Measurements from ENCODE around the gene EFNA4.
"Not testable (repeated sequence)": the region's sequence is repeated elsewhere in the genome, so short reads cannot be mapped to it uniquely, and the experiment has no call there.

The EFNA4 gene

DNA sequence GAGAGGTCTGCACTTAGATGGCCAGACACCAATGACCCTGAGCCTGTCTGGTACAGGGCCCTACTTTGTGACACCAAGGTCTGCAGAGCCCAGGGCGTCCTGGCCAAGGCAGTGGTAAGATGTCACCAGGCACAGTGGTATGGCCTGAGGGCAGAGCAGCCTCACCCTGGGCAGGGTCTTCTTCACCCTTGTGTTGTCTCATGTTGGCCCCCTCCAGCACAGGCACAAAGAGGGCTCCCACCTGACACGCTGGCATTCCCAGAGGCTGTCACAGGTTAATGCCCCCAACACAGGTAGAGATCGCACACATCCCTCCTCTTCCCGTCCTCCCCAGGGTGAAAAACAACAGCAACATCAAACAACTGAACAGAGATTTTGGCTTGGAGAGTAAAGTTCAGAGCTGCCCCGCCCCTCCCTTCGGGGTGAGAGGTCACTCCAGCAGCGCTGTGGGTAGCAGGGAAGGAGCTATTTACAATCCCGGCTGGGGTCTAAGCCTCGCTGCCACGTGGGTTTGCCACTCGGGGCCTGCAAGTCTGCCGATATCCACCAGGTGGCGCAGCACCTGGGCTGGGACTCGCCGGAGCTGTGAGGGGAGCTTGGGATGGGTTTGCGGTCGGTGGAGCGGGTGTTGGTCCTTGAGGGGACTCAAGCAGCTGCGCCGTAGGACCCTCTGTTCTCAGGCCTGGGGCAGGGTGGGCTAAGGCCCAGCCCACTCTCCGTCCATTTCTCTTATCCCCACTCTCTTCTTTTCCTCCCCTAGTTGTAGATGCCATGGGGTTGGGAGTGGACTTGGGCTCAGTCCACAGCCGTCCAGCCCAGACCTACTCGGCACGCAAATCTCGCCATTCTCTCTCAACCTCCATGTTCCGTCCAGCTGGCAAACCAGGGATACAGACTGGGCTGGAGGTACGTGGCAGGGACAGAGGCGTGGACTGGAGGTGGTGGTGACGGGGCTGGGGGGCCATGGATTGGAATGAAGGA is 27.8 kb downstream of the EFNA4 start:
- peak; percentile 30 for DNase-seq

DNA sequence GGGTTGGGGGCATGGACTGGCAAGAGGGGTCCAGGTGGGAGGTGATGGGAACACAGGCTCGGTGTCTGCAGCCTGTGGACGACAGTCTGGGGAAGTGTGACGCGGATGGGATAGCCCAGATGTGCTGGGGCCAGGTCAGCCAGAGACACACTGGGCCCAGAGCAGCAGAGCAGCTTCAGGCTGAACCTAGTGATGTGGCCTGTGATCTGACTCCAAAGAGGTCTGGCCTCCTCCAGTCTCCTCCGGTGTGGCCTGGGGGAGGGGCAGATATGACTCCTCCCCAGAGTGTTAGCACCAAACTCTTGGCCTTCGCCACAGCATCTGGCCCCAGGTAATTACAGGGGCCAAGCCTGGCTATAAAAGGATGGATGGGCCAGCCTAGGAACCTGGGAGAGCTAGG is 28.6 kb downstream of the EFNA4 start:
- no peak for DNase-seq

DNA sequence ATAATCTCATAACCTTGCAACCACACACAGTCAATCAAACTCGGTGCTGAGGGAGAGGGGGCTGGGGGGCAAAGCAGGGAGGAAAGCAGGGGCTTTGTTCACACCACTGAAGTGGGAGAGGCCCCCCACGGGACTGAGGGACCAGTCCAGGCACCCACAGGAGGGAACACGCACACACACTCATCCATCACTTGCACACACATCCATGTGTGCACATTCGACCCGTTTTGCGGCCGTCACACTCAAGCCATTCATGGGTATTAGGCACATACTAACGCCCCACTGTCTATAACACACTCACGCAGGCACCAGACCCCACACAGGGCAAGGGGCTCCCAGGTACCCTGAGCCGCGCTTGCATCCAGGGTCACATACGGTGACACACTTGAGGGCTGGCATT is 29.1 kb downstream of the EFNA4 start:
- no peak for DNase-seq

DNA sequence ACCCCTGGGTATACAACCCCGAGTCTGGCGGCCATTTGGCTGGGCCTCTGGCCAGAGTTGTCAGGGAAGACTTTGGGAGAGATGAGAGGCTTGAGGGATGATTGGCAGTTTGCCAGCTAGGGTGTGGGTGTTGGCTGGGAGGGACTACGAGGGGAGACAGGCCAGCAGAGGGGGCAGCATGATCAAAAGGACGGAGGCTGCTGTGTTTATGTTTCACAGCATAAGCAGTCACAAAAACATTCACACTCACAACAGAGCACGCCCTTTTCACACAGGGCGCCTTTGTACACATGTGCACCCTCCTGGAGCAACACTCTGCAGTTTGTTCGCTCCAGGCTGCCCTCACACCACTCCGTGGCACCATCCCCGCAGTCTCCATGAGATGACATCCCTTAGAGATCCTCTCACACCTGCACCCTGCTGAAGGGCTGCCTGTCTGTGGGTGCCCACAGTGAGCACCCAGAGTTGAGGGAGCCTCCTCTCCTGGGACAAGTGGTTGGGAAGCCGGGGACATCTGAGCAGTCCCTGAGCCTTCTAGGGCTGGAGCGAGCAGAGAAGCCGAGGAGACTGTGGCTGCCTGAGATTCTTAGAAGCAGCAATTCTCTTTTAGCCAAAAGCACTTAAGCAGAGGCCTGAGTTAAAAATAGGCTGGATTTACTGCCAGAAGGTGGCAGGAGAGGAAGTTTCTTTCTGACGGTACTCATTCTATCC is 30.5 kb downstream of the EFNA4 start:
- peak; percentile 62 for DNase-seq

DNA sequence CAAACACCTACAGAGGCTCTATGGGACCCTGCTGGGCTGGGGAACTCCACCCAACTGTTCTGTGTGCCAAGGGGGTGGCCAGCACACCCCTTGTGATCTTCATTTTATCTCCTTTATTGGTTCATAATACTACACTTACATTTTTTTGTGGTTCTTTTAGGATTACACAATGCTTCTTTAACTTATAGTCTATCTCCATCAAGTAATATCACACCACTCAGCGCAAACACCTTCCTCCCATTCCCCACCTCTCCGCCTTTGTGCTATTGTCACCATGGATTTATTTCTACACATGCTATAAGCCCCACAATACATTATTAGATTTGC is 31.0 kb downstream of the EFNA4 start:
- DNase-seq, result no peak

DNA sequence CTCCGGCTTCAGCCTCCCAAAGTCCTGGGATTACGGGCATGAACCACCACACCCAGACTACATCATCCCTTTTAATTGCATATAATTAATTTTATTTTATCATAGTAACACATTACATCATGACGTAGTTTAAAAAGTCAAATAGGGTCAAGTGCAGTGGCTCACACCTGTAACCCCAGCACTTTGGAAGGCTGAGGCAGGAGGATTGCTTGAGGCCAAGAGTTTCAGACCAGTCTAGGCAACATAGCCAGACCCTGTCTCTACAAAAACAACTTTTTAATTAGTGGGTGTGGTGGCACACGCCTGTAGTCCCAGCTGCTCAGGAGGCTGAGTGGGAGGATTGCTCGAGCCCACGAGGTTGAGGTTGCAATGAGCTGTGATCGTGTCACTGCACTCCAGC is 35.8 kb downstream of the EFNA4 start:
- no peak for DNase-seq

DNA sequence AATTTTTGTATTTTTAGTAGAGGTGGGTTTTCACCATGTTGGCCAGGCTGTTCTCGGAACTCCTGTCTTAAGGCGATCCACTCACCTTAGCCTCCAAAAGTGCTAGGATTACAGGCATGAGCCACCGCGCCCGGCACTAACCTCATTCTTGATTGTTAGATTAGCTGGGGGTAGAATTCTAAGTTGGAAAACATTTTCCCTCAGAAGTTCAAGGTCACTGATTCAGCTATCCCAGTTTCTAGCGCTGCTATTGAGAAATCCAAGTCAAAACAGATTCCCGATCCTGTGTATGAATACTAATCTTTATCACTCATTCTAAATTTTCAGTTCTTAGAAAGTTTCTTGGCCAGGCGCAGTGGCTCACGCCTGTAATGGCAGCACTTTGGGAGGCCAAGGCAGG is 39.8 kb downstream of the EFNA4 start:
- no peak for DNase-seq

DNA sequence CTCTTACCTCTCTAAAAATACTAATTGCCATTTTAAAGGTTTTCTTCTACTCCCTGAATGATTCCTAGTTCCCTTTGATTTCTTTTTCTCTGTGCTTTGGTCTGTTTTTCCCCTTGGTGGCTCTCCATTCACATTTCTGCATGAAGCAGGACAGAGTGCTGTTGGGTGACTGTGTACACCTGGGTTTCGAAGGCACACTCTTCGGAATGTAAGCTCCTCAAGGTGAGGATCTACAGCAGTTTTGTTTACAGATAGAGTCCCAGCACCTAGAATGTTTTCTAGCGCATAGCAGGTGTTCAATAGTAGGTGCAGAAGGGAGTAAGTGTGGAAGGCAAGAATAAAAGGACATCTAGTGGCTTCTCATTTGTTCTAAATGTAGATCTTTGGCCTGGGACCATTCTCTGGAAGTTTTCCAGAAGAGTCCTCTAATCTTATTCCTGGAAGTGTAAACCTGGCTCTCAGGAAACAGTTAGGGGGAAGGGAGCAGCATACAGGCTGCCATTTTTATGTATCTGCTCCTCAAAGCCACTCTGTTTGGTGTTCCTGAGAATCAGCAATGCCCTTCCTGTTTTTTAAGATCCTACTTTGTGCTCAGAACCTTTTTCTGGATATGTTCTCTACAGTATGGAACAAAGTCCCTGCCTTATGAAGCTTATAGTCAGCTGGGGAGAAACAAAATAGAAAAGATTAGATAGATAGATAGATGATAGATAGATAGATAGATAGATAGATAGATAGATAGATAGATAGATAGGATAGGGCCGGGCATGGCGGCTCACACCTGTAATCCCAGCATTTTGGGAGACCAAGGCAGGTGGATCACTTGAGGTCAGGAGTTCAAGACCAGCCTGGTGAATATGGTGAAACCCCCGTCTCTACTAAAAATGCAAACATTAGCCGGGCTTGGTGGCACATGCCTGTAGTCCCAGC is 41.3 kb downstream of the EFNA4 start:
- DNase-seq, result no peak

DNA sequence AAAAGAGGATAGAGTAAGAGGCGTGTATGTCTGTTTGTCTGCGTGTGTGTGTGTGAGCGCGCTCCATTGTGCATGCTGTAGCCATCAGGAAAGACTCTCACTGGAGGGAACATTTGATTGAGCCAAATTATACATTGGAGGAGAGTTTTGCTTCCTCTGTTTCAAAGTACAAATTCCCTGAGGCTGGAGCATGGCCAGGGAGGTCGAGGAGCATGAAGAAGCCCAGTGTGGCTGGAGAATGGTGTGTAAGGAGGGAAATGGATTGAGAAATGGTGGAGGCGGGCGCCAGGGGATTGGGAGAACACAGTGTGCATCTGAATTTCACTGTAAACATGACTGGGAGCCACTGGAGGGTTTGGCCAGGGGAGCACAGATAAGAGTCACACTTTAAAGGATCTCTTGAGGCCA is 42.1 kb downstream of the EFNA4 start:
- no peak for DNase-seq

DNA sequence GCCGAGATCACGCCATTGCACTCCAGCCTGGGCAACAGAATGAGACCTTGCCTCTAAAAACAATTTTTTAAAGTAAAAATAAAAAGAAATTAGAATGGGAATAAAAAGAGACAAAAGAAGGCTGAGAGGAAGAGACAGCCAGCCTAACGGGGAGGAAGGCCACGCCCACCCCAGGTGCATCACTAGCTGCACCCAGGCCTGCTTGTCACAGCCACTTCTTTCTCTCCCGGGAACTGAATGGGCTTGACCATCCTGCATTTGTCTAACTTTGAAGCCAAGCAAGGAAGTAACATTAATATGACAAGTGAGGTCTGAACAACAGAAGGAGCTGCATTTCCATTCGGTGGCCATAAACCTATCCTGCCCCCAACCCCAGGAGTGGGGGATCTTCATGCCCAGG is 43.3 kb downstream of the EFNA4 start:
- no peak for DNase-seq

DNA sequence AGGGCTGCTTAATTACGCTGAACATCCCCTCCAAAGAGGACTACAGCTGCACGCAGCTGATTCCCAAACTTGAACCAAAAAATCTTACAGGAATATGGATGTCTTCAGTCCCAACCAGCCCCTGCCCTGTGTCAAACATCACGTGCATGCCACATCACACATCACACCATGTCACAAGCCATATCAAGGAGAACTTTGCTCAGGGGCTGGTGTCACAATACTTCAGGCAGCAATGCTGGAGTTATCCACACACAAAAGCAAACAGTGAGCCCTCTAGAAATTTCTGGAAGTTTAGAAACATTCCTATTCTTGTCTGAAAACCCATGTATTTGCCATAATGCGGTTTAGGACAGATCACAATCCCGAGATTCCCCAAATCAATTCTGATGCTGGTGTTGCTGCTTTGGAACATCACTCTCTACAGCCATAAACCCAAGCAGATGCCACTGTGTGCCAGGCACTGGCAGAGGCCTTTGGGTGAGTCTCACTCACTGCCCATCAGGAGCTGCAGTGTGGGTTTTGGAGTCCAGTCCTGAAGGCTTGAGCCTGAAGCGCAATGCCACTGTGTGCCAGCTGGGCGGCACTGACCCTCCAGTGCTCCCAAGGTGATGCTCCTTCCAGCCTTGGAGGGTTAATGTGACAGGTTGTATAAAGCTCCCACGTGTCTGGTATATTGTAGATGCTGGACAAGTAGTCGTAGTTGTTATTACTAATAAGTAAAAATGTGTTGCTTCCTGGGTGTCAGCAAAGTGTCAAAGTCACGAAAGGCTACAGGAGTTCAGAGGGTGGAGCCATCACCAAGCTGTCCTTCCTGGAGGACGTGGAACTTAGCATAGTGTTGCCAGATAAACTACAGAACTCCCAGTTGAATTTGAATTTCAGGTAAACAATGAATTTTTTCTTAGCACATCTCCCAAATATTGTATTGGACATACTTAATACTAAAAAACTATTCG is 44.0 kb downstream of the EFNA4 start:
- DNase-seq, result no peak

DNA sequence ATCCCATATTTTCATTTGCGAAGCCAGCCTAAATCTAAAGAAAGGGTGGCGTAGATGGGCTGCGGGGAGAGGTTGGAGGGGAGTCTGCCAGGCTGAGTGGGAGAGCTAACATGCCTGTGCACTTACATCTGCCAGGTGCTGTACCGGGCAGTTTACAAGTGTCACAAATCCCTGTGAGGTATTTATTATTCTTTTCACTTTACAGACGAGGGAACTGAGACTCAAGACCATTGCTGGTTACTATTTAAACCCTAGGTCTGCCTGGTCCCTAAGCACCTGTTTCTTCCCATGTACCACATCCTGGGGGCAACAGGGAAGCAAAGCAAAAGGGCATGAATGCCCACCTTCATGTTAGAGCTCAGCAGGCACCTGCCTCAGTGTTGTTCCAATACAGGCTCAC is 44.8 kb downstream of the EFNA4 start:
- no peak for DNase-seq

DNA sequence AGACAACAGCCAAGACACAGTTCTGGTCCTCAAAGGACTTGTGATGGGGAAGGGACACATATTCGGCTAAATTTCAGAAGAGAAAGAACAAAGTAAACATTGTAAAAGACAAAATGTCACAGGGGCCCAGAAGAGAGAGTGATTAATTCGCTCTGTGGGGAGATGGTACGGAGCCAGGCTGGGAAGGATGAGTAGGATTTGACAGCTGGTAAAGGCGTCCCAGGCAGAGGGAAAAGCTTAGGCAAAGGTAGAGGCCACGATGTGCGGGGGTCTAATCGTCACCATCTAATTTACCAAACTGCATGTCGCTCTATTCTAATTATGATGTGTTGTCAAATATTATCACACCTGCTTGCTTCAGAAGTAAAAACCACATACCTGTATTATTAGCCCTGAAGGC is 46.8 kb downstream of the EFNA4 start:
- DNase-seq, result no peak

DNA sequence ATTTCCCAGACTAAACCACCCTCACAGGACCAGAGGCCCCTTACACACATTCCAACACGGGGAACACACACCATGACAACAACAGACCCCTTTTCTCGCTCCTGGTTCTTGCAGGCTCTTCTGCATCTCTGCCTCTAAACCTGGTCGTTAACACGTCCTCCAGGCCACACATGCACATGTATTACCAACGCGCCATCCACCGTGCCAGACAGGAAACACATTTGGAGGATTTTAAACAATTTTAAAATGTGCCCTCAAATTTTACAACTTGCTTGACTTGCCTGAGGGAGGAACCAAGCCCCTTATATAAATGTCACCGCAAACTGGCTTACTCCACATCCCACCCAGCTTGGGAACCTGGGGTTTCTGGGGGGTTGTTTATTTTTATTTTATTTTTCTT is 47.3 kb downstream of the EFNA4 start:
- DNase-seq, result no peak

DNA sequence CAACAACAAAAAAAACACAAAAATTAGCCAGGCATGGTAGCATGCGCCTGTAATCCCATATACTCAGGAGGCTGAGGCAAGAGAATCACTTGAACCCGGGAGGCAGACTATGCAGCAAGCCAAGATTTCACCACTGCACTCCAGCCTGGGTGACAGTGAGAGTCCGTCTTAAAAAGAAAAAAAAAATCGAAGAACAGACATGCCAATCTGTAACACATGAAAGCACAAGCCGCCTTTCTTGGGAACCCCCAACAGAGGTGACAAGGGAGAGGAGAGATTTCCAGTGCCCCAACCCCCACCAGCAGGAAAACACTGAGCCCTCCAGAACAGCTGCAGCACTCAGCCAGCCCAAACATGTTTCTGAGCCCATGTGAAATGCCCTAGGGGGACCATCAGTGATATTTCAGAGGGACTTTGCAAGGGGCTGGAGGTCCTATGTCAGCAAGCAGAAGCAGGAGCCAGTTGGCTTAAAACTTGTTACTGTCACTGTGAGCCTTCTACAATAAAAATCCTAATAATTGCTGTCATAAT is 50.0 kb downstream of the EFNA4 start:
- no peak for DNase-seq

DNA sequence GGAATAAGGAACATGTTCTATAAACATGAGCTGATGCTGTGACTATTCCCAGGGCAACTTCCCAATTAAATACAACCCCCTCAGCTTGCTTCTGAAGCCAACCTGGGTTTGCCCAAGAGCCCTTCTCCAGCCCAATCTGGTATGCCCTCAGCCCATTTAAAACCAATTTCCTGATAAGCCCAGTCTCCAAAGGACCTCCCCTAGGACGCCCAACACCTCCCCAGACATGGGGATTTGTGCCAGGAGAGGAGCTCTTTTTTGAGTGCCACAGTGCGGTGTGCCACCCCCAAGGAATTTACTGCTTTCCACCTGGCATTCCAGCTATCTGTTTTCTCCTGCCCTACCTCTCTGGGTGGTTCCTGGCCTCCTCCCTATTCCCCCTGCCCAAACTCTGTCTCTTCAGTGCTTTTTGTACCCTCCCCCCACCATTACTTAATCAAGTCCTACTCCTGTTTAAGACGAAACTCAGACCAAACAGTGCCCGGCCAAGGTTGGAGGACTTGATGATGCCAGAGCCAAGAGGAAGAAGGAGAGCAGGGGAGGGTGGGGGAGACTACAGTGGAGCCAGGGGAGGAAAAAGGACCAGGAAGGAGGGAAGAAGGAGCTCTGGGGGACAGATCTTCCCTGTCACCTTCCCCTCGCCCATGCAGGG is 52.7 kb downstream of the EFNA4 start:
- no peak for DNase-seq

DNA sequence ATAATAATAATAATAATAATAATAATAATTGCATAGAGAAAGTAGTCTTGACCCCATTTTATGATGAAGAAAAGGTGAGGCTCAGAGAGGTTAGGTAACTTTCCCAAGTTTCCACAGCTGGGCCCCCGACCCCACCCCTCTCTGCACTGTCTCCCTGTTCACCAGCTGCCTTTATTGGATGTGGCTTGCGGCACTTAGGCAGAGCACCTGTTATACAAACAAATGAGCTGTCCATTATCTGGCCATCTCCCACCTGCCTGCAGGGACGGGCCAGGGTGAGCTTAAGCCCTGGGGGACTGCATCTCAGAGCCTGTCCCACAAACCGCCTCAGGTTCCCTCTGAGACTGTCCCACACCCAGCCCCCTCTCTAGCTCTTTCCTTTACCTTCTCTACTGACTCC is 54.1 kb downstream of the EFNA4 start:
- DNase-seq, result no peak

DNA sequence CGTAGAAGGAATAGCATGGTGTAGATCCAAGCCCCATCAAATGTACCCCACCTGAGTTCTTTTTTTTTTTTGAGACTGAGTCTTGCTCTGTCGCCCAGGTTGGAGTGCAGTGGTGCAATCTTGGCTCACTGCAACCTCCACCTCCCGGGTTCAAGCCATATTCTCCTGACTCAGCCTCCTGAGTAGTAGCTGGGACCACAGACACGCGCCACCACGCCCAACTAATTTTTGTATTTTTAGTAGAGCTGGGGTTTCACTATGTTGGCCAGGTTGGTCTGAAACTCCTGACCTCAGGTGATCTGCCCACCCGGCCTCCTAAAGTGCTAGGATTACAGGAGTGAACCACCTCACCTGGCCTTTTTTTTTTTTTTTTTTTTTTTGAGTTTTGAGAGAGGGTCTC is 54.5 kb downstream of the EFNA4 start:
- DNase-seq, result not testable (repeated sequence)
